NCI-H526 (cell line): ENCODE data around the gene MAGI2.
A peak's percentile ranks its signal among the peaks of the same experiment; 100 is the strongest.

Experiments used
- DNase-seq, 2 experiments: peaks; one replicate each; lab custom pipeline; 2025; lab: John Stamatoyannopoulos, UW

MAGI2 gene

GRCh38 chr7:78479348-78479747, 974.1 kb downstream of the MAGI2 start:
- DNase-seq, result no peak

GRCh38 chr7:78476851-78477405, 976.5 kb downstream of the MAGI2 start:
- no peak for DNase-seq

GRCh38 chr7:78473571-78474301, 979.7 kb downstream of the MAGI2 start:
- peak in 1 of 2 experiments; percentile 14 for DNase-seq

- no peak for DNase-seq
Measured at GRCh38 chr7:78473021-78473420, 980.4 kb downstream of the MAGI2 start.

GRCh38 chr7:78472519-78472918, 980.9 kb downstream of the MAGI2 start:
- no peak for DNase-seq

- no peak for DNase-seq
Measured at GRCh38 chr7:78465894-78466293, 987.6 kb downstream of the MAGI2 start.

GRCh38 chr7:78463039-78463438, 990.4 kb downstream of the MAGI2 start:
- DNase-seq, result no peak

GRCh38 chr7:78450706-78451105, 1002.8 kb downstream of the MAGI2 start:
- no peak for DNase-seq

GRCh38 chr7:78448911-78449310, 1004.6 kb downstream of the MAGI2 start:
- DNase-seq, result no peak

GRCh38 chr7:78444267-78444666, 1009.2 kb downstream of the MAGI2 start:
- no peak for DNase-seq

- no peak for DNase-seq
Measured at GRCh38 chr7:78443811-78444210, 1009.7 kb downstream of the MAGI2 start.

GRCh38 chr7:78441737-78442136, 1011.7 kb downstream of the MAGI2 start:
- DNase-seq, result no peak

GRCh38 chr7:78438433-78438832, 1015.0 kb downstream of the MAGI2 start:
- peak in 1 of 2 experiments; percentile 35 for DNase-seq

GRCh38 chr7:78437118-78437517, 1016.3 kb downstream of the MAGI2 start:
- DNase-seq, result no peak

- no peak for DNase-seq
Measured at GRCh38 chr7:78435355-78435754, 1018.1 kb downstream of the MAGI2 start.

GRCh38 chr7:78434281-78434680, 1019.2 kb downstream of the MAGI2 start:
- DNase-seq, result no peak

GRCh38 chr7:78433421-78433820, 1020.0 kb downstream of the MAGI2 start:
- DNase-seq, result no peak

GRCh38 chr7:78429878-78430277, 1023.6 kb downstream of the MAGI2 start:
- DNase-seq, result peak in 1 of 2 experiments; percentile 33

- DNase-seq, result no peak
Measured at GRCh38 chr7:78427209-78427608, 1026.3 kb downstream of the MAGI2 start.

- peak; percentile 36 to 52 for DNase-seq
Measured at GRCh38 chr7:78420001-78420400, 1033.5 kb downstream of the MAGI2 start.

- no peak for DNase-seq
Measured at GRCh38 chr7:78417180-78417853, 1036.2 kb downstream of the MAGI2 start.

- DNase-seq, result no peak
Measured at GRCh38 chr7:78413568-78413967, 1039.9 kb downstream of the MAGI2 start.

- no peak for DNase-seq
Measured at GRCh38 chr7:78412216-78412858, 1041.1 kb downstream of the MAGI2 start.
